A673 (cell line): ENCODE measurements around the gene TSPAN14.

Experiments used
- EZH2 ChIP-seq: fragments of 200-600 bp; sonication (generic); IDR thresholded peaks from 2 replicates; pipeline ENCODE4 v1.6.1; 2017; ENCODE audit warnings: borderline replicate concordance, low read depth, mild to moderate bottlenecking, mixed read lengths, antibody characterized with exemption, low read length; ENCODE audit not compliant: poor library complexity, severe bottlenecking
- TF ChIP-seq, protein P1 (sequence below): fragments of 300-800, 200-600 bp; sonication (generic); conservative IDR thresholded peaks from 2 replicates; pipeline ENCODE4 v1.5.1; 2017; ENCODE audit warnings: low read depth, mild to moderate bottlenecking, antibody characterized with exemption, low read length, moderate library complexity, mixed read lengths

DNA sequence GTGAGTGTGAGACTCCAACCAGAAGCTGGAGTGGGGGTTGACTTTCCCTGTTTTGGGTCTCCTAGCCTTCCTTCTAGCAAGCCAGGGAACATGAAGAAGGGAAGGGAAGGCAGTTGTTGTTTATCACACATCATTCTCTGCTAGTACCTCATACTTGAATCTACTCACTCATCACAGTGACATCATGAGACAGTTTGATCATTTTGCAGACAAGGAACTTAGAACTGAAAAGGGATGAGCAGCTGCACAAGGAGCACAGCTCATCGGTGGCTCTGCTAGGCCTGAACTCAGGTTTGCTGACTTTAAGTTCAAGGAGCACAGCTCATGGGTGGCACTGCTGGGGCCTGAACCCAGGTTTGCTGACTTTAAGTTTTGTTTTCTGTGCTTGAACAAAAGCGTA is 26.6 kb upstream of the TSPAN14 start:
- TF ChIP-seq EZH2 = no peak
- TF ChIP-seq, protein P1, sequence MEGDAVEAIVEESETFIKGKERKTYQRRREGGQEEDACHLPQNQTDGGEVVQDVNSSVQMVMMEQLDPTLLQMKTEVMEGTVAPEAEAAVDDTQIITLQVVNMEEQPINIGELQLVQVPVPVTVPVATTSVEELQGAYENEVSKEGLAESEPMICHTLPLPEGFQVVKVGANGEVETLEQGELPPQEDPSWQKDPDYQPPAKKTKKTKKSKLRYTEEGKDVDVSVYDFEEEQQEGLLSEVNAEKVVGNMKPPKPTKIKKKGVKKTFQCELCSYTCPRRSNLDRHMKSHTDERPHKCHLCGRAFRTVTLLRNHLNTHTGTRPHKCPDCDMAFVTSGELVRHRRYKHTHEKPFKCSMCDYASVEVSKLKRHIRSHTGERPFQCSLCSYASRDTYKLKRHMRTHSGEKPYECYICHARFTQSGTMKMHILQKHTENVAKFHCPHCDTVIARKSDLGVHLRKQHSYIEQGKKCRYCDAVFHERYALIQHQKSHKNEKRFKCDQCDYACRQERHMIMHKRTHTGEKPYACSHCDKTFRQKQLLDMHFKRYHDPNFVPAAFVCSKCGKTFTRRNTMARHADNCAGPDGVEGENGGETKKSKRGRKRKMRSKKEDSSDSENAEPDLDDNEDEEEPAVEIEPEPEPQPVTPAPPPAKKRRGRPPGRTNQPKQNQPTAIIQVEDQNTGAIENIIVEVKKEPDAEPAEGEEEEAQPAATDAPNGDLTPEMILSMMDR = no peak
